NCI-H2107 (cell line): Measurements from ENCODE around the gene SCOC.
A peak's percentile ranks its signal among the peaks of the same experiment; 100 is the strongest.
"Not testable (repeated sequence)": the region's sequence is repeated elsewhere in the genome, so short reads cannot be mapped to it uniquely, and the experiment has no call there.

Experiments used
- DNase-seq: peaks from one replicate; lab custom pipeline; 2025; lab: John Stamatoyannopoulos, UW

Gene SCOC

GRCh38 chr4:140361099-140361498, 12.3 kb upstream of the SCOC start:
- DNase-seq = no peak

- DNase-seq = no peak
These were observed 10.4 kb upstream of the SCOC start for GRCh38 chr4:140363051-140363450.

GRCh38 chr4:140363558-140363957, 9.9 kb upstream of the SCOC start:
- DNase-seq = peak; percentile 9

GRCh38 chr4:140367738-140368137, 5.7 kb upstream of the SCOC start:
- DNase-seq = no peak

DNA sequence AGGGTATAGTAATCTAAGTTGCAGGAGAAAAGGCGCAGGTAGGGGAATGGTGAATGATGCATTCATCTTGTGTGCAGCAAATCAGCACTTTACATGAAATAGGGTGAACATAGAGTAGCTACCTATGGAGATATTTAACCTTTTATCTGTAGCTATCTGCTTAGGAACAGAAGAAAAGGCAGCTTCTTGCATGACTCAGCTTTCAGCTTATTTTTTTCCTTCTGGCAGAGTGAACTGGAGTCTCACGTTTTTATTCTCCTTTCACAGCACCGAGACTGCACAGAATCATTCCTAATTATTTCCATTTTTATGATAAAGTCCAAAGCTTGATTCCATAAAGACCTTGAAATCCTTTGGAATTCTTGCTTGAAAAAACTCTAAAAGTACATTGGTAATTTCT, 4.8 kb upstream of the SCOC start:
- no peak for DNase-seq

DNA sequence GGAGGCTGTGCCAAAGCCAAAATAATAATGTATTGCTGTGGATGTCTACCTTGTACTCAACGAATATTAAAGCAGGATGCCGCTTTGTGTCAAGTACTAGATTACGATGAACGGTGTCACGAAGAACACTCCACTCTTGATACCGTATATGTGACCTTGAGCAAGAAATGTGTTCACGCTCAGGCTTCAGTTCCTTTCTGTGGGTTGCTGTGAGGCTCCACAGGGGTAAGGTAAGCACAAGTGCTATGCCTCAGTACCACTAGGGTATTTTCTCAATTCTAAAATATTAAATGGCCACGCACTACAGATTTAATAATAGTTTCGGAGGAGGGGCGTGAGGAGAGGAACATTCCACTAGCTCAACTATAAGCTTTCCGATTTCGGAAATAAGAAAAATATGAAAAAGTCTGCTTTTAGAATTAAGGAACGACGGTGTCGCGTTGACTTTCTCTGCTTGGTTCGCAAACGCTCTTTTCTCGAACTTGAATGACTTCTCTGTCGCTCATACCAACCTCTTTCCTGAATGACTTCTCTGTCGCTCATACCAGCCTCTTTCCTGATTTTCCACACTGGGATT, 607 bp upstream of the SCOC start:
- DNase-seq = no peak

GRCh38 chr4:140374130-140374477, 658 bp downstream of the SCOC start:
- no peak for DNase-seq

- no peak for DNase-seq
These were observed 9.3 kb downstream of the SCOC start for GRCh38 chr4:140382732-140383131.

DNA sequence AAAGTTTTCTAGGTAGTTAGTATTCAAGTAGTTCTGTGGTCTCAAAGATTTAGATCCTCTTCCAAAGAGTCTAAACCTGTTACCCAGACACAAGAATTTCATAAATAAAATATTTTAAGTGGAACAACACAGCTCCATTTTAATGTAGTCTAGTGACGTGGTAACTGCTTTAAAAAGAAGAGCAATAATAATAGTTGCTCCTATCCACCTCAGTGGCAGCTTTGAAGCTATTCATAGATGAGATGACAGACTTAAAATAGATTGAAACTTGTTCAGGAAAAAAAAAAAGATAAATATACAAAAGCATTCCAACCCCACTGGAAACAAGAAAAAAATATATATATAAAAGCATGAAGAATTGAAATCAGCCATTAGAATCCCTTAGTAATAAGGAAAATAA, 14.6 kb downstream of the SCOC start:
- no peak for DNase-seq

GRCh38 chr4:140395668-140396067, 22.2 kb downstream of the SCOC start:
- DNase-seq = no peak

GRCh38 chr4:140400111-140400510, 26.7 kb downstream of the SCOC start:
- no peak for DNase-seq

- no peak for DNase-seq
These were observed 32.8 kb downstream of the SCOC start for GRCh38 chr4:140406292-140406691.

- no peak for DNase-seq
These were observed 35.5 kb downstream of the SCOC start for GRCh38 chr4:140408974-140409373.

DNA sequence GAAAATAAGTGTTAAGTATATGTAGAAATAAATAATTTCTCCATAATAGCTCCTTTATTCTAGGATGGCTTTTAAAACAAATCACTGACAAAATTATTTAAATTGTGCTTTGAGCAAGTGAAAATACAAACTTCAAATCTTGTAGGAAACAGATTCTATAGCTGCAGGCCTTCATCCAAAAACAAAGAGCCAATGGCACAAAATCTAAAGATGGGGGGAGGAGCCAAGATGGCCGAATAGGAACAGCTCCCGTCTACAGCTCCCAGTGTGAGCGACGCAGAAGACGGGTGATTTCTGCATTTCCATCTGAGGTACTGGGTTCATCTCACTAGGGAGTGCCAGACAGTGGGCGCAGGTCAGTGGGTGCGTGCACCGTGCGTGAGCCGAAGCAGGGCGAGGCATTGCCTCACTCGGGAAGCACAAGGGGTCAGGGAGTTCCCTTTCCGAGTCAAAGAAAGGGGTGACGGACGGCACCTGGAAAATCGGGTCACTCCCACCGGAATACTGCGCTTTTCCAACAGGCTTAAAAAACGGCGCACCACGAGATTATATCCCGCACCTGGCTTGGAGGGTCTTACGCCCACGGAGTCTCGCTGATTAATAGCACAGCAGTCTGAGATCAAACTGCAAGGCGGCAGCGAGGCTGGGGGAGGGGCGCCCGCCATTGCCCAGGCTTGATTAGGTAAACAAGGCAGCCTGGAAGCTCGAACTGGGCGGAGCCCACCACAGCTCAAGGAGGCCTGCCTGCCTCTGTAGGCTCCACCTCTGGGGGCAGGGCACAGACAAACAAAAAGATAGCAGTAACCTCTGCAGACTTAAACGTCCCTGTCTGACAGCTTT, 39.9 kb downstream of the SCOC start:
- not testable (repeated sequence) for DNase-seq

- DNase-seq = no peak
These were observed 49.7 kb downstream of the SCOC start for GRCh38 chr4:140423106-140423505.

DNA sequence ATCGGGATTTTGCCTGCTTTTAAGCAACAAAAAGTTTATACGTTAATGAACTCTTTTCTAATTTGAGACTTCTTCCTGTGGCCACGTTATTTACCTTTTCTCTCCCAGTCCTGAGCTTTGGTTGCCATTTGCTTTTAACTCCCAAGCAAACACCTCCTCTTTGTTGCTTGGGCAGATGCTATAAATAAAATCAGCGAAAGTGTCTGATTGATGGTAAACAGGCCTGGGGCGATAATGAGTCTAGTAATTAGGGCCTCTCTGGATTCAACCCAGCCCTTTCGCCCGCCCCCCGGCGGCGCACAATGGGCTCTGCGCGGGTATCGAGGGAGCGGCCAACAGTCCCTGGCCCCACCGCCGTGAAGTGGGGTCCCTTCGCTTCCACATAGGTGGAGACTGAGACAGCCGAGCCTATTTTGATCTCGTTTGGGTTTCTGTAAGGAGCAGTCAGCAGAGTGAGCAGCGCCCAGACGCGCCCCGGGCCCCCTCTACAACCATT, 53.2 kb downstream of the SCOC start:
- no peak for DNase-seq

- peak; percentile 1 for DNase-seq
These were observed 53.9 kb downstream of the SCOC start, which contains the start of gene CLGN for GRCh38 chr4:140427106-140427918. CLGN (minus strand) TSS chr4:140427648; CDS start chr4:140413078, 14,570 bp downstream.

GRCh38 chr4:140427919-140428471, 54.5 kb downstream of the SCOC start:
- peak; percentile 1 for DNase-seq
